ENCODE data around the gene SHOX. TPM values are rescaled to one million over a fixed set of nuclear protein-coding genes. Genes with fewer than 3 reads are reported as not detected.

The SHOX gene
- total and polyA plus RNA-seq, 10 of the 15 experiments (the other 5 are each of a cell fraction or from before 2014, with no cell fraction given) = 0.42 TPM; not detected in 9

DNA sequence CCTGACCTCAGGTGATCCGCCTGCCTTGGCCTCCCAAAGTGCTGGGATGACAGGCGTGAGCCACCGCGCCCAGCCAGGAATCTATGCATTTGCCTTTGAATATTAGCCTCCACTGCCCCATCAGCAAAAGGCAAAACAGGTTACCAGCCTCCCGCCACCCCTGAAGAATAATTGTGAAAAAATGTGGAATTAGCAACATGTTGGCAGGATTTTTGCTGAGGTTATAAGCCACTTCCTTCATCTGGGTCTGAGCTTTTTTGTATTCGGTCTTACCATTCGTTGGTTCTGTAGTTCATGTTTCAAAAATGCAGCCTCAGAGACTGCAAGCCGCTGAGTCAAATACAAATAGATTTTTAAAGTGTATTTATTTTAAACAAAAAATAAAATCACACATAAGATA, 44.2 kb upstream of the SHOX start:
- intact Hi-C loops (cut with micrococcal nuclease; ENCODE audit: unreplicated experiment) (no loop called here), in situ Hi-C loops (cut with MboI) (no loop called here)
- DNase-seq (ENCODE audit: low read depth, low spot score) (no peak), ATAC-seq (no peak), FAIRE-seq (no peak)
- ChIA-PET RAD21 (ENCODE audit: unreplicated experiment) (no interaction called here), POLR2A (no interaction called here), CTCF (no interaction called here), SMC1A (ENCODE audit: uncharacterized antibody, unreplicated experiment) (no interaction called here)
- no peak overlapping the region for H3K27ac ChIP-seq (ENCODE audit: control insufficient read depth, insufficient read depth)
- BruUV-seq (replicated peaks) = no TSS peak
- no peaks in the 10 kb centered on the region for H3K4me1 ChIP-seq (ENCODE audit: control insufficient read depth, insufficient read depth, low read length)
- H3K4me2 ChIP-seq (ENCODE audit: control insufficient read depth, insufficient read depth) = no peak overlapping the region
- no peak overlapping the region for H2AFZ ChIP-seq (ENCODE audit: control insufficient read depth, low read depth, low read length)
- no peaks in the 10 kb centered on the region for H3K79me2 ChIP-seq (ENCODE audit: control insufficient read depth, insufficient read depth, low read length)
- H3K27me3 ChIP-seq (replicated peaks in 1 of 2; ENCODE audit: control insufficient read depth in 2 of 2, insufficient read depth in 2 of 2, low read length in 1 of 2) = no peaks in the 10 kb centered on the region
- no peaks in the 10 kb centered on the region; the same call in 2 of the 3 replicates for H3K9me3 ChIP-seq (replicated peaks; ENCODE audit: control insufficient read depth, insufficient read depth, low read length)
- H3K9ac ChIP-seq (ENCODE audit: control insufficient read depth, insufficient read depth, low read length) = no peak overlapping the region
- no peak overlapping the region for H3K4me3 ChIP-seq
- no peaks in the 10 kb centered on the region for H3K36me3 ChIP-seq (ENCODE audit: control insufficient read depth in 2 of 2, insufficient read depth in 2 of 2, low read length in 1 of 2)
- no peaks in the 10 kb centered on the region for H4K20me1 ChIP-seq (ENCODE audit: control insufficient read depth, insufficient read depth)
- 58% methylated on average over 8 of the region's 8 CpGs for WGBS (ENCODE audit: insufficient coverage, insufficient replicate concordance, low lambda C conversion rate, missing lambda C conversion rate)
- no peak for TF ChIP-seq LARP7 (IDR thresholded peaks at IDR 0.05)
- TF ChIP-seq TCF7 (IDR thresholded peaks at IDR 0.05; ENCODE audit: borderline replicate concordance) = no peak
- no peak for TF ChIP-seq CBFB (IDR thresholded peaks at IDR 0.05; ENCODE audit: low read depth)
- TF ChIP-seq, protein P1, sequence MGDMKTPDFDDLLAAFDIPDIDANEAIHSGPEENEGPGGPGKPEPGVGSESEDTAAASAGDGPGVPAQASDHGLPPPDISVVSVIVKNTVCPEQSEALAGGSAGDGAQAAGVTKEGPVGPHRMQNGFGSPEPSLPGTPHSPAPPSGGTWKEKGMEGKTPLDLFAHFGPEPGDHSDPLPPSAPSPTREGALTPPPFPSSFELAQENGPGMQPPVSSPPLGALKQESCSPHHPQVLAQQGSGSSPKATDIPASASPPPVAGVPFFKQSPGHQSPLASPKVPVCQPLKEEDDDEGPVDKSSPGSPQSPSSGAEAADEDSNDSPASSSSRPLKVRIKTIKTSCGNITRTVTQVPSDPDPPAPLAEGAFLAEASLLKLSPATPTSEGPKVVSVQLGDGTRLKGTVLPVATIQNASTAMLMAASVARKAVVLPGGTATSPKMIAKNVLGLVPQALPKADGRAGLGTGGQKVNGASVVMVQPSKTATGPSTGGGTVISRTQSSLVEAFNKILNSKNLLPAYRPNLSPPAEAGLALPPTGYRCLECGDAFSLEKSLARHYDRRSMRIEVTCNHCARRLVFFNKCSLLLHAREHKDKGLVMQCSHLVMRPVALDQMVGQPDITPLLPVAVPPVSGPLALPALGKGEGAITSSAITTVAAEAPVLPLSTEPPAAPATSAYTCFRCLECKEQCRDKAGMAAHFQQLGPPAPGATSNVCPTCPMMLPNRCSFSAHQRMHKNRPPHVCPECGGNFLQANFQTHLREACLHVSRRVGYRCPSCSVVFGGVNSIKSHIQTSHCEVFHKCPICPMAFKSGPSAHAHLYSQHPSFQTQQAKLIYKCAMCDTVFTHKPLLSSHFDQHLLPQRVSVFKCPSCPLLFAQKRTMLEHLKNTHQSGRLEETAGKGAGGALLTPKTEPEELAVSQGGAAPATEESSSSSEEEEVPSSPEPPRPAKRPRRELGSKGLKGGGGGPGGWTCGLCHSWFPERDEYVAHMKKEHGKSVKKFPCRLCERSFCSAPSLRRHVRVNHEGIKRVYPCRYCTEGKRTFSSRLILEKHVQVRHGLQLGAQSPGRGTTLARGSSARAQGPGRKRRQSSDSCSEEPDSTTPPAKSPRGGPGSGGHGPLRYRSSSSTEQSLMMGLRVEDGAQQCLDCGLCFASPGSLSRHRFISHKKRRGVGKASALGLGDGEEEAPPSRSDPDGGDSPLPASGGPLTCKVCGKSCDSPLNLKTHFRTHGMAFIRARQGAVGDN (IDR thresholded peaks at IDR 0.05) = no peak
- TF ChIP-seq STAT1 (conservative IDR thresholded peaks at IDR 0.05) = no peak
- TF ChIP-seq CHD4 (IDR thresholded peaks at IDR 0.05) = no peak
- TF ChIP-seq SREBF1 (IDR thresholded peaks at IDR 0.05; ENCODE audit: low read length) = no peak
- TF ChIP-seq RUNX3 (IDR thresholded peaks at IDR 0.05; ENCODE audit: low read length) = no peak
- TF ChIP-seq SUZ12 (IDR thresholded peaks at IDR 0.05; ENCODE audit: unreplicated experiment) = no peak
- TF ChIP-seq SRF (IDR thresholded peaks at IDR 0.05; ENCODE audit: low read depth in 2 of 2, low read length in 2 of 2) = no peak
- no peak for TF ChIP-seq KAT2A (conservative IDR thresholded peaks at IDR 0.05; ENCODE audit: control insufficient read depth, low read depth, low read length)
- TF ChIP-seq, protein P2, sequence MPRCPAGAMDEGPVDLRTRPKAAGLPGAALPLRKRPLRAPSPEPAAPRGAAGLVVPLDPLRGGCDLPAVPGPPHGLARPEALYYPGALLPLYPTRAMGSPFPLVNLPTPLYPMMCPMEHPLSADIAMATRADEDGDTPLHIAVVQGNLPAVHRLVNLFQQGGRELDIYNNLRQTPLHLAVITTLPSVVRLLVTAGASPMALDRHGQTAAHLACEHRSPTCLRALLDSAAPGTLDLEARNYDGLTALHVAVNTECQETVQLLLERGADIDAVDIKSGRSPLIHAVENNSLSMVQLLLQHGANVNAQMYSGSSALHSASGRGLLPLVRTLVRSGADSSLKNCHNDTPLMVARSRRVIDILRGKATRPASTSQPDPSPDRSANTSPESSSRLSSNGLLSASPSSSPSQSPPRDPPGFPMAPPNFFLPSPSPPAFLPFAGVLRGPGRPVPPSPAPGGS (IDR thresholded peaks at IDR 0.05; ENCODE audit: borderline replicate concordance, insufficient read depth, low read depth, low read length, poor library complexity, severe bottlenecking) = no peak
- no peak for TF ChIP-seq ESRRA (IDR thresholded peaks at IDR 0.05; ENCODE audit: low read length)
- no peak for TF ChIP-seq NFXL1 (IDR thresholded peaks at IDR 0.05; ENCODE audit: borderline replicate concordance)
- no peak for TF ChIP-seq NR2C2 (IDR thresholded peaks at IDR 0.05; ENCODE audit: borderline replicate concordance, control insufficient read depth, insufficient read length, low read depth)
- TF ChIP-seq BHLHE40 (IDR thresholded peaks at IDR 0.05; ENCODE audit: borderline replicate concordance in 1 of 2, low read depth in 2 of 2, low read length in 1 of 2) = no peak
- TF ChIP-seq, protein P3, sequence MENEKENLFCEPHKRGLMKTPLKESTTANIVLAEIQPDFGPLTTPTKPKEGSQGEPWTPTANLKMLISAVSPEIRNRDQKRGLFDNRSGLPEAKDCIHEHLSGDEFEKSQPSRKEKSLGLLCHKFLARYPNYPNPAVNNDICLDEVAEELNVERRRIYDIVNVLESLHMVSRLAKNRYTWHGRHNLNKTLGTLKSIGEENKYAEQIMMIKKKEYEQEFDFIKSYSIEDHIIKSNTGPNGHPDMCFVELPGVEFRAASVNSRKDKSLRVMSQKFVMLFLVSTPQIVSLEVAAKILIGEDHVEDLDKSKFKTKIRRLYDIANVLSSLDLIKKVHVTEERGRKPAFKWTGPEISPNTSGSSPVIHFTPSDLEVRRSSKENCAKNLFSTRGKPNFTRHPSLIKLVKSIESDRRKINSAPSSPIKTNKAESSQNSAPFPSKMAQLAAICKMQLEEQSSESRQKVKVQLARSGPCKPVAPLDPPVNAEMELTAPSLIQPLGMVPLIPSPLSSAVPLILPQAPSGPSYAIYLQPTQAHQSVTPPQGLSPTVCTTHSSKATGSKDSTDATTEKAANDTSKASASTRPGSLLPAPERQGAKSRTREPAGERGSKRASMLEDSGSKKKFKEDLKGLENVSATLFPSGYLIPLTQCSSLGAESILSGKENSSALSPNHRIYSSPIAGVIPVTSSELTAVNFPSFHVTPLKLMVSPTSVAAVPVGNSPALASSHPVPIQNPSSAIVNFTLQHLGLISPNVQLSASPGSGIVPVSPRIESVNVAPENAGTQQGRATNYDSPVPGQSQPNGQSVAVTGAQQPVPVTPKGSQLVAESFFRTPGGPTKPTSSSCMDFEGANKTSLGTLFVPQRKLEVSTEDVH (IDR thresholded peaks at IDR 0.05; ENCODE audit: low read depth, partially characterized antibody) = no peak
- TF ChIP-seq PML (IDR thresholded peaks at IDR 0.05; ENCODE audit: low read length) = no peak
- TF ChIP-seq SPI1 (IDR thresholded peaks at IDR 0.05; ENCODE audit: borderline replicate concordance, insufficient read depth, low read depth, low read length) = no peak

Data from GM12878 (cell line).